Activated naive CD8-positive, alpha-beta T cell (primary cell): ENCODE data around the gene SAFB.

Experiments
- H3K27ac Mint-ChIP-seq: one replicate; pipeline ENCODE4 v1.8.0; 2021; ENCODE audit warnings: mixed read lengths
- H3K27me3 Mint-ChIP-seq: one replicate; pipeline ENCODE4 v1.8.0; 2021; ENCODE audit warnings: mixed read lengths
- H3K36me3 Mint-ChIP-seq: one replicate; pipeline ENCODE4 v1.8.0; 2021; ENCODE audit warnings: mixed read lengths
- H3K4me1 Mint-ChIP-seq: one replicate; pipeline ENCODE4 v1.8.0; 2021; ENCODE audit warnings: low read depth, mixed read lengths
- H3K4me3 Mint-ChIP-seq: one replicate; pipeline ENCODE4 v1.8.0; 2021; ENCODE audit warnings: mild to moderate bottlenecking, mixed read lengths
- H3K9me3 Mint-ChIP-seq: one replicate; pipeline ENCODE4 v1.8.0; 2021; ENCODE audit warnings: low read depth, mixed read lengths

The SAFB gene

DNA sequence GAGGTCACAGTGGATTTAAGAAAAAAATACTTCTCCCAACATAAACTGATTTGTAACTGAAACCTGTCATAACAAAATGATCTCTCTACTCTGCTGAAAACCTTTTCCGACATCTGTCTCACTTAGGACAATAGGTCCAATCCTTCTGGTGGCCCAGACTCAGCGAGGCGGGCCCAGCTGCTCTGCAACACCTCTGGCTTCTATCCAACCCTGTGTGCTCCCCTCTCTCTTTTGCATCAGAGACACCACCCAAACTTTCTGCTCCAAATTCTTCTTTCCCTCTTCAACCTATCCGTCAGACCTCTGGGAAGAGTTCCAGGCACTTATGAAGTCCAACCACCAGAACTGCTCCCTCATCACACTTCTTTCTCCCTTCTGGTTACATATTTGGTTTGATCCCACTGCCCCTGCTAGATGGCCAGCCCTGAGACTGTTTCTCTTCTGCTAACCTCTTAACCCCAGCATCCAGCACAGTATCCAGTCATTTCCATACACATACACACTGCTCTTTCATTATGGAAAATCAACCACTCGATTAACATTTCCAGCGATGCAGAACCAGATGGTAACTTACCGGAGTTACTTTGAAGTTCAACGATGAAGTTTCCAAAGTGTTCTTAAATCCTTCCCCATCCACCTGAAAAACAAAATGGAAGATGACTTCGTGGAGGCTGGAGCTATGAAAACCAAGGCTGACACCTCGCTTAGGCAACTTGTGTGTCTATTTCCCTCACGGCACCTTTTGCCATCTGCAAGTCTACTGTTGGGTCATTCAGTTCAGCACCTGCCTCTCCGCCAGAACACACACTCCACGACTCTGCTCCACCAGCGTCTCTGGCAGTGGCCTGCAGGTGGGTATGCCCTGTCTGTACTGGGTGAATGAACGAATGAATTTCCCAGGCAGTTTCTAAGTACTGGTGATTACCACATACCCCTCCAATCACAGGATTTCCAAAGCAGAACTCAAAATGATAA, 9.7 kb upstream of the SAFB start:
- Mint-ChIP-seq H3K9me3 (no peaks in the 10 kb centered on the region), H3K4me3 (no peak overlapping the region), H3K36me3 (peaks cover 5% of the 10 kb centered on the region), H3K27me3 (no peaks in the 10 kb centered on the region), H3K27ac (no peak overlapping the region), H3K4me1 (peaks cover 21% of the 10 kb centered on the region)

DNA sequence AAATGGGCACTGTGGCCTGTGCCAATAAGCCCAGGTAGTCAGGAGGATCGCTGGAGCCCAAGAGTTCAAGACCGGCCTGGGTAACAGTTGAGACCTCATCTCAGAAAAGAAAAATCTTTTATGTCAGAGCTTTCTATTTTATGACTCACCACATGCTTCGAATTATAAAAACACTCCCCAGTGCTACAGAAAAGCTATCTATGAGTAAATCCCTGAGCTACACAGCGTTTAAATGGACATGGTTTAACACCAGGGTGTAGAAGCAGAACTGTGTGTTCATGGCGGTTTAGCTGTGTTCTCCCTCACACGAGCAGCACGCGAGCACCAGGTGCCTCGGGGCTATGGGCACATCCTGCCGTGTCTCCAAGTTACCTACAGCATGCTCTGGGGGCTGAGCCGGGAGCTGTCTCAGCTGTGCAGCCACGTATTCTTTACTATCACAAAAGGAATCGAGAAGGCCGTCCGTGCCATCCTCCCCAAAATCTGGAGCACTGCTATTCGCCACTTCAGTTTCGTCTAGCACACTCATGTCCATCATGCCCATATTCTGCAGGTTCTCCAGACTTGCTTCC, 7.0 kb upstream of the SAFB start:
- no peak overlapping the region for H3K27ac Mint-ChIP-seq
- peaks cover 10% of the 10 kb centered on the region for H3K36me3 Mint-ChIP-seq
- H3K4me3 Mint-ChIP-seq = no peak overlapping the region
- H3K27me3 Mint-ChIP-seq = no peaks in the 10 kb centered on the region
- H3K9me3 Mint-ChIP-seq = no peaks in the 10 kb centered on the region
- H3K4me1 Mint-ChIP-seq = peaks cover 41% of the 10 kb centered on the region

DNA sequence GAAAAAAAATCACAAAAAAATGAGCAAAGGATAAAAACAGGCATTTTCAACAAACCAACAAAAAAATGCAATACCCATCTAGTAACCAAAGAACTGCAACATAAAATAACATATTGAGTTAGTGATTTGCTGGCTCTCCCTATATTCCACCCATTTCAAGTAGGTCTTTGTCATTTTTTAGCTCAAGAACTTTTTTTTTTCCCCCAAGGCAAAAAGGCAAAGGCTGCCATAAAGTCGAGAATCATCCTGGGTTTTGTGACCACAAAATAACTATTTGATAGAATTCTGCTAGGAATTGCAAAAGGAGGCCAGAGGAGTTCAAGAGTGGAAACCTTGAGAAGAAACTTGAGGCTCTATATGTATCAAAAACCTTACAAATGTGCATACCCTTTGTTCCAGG, 5.8 kb upstream of the SAFB start:
- H3K36me3 Mint-ChIP-seq = peaks cover 12% of the 10 kb centered on the region
- no peak overlapping the region for H3K27ac Mint-ChIP-seq
- H3K27me3 Mint-ChIP-seq = no peaks in the 10 kb centered on the region
- H3K9me3 Mint-ChIP-seq = no peaks in the 10 kb centered on the region
- H3K4me3 Mint-ChIP-seq = no peak overlapping the region
- H3K4me1 Mint-ChIP-seq = peaks cover 48% of the 10 kb centered on the region

DNA sequence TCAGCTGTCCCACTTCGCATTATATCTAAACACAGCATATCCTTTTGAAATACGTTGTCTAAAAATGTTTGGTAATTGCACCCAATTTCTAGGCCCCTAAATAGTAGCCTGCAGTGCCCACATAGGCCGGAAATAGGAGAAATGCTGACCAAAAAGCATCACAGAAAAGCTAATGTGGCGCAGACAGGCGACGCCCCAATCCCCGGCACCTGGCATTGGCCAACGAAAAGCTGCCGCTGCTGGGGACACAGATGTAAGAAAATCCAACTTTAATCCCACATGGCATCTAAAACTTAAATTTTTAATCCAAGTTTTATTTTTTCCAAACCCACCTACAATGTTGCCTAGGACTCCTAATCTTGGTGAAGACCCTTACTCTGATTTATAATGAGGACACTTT, 4.3 kb upstream of the SAFB start:
- H3K27me3 Mint-ChIP-seq = no peaks in the 10 kb centered on the region
- peaks cover 48% of the 10 kb centered on the region for H3K4me1 Mint-ChIP-seq
- no peak overlapping the region for H3K27ac Mint-ChIP-seq
- peaks cover 9% of the 10 kb centered on the region for H3K36me3 Mint-ChIP-seq
- H3K9me3 Mint-ChIP-seq = no peaks in the 10 kb centered on the region
- peak overlapping the region; percentile 56 for H3K4me3 Mint-ChIP-seq

DNA sequence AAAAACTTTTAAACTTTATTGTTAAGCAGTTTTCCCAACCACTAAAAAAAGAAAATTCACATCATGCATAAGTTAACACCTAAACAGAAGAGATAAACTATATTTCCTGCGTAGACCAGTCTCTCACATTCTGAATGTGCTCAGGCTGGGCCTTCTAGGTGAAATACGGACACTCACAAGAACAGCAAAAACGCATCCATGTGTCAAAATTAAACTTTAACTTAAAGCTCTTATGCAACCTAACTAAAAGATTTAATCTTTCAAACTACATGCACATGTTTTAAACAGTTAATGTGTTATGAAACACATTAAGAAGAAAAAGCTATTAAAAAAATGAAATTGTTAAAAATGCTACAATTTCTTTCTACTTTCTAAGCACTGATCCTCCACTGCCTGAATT, 2.9 kb upstream of the SAFB start:
- peaks cover 49% of the 10 kb centered on the region for H3K4me1 Mint-ChIP-seq
- H3K4me3 Mint-ChIP-seq = peak overlapping the region; percentile 100
- no peaks in the 10 kb centered on the region for H3K9me3 Mint-ChIP-seq
- H3K36me3 Mint-ChIP-seq = peaks cover 11% of the 10 kb centered on the region
- peak overlapping the region; percentile 72 for H3K27ac Mint-ChIP-seq
- no peaks in the 10 kb centered on the region for H3K27me3 Mint-ChIP-seq

DNA sequence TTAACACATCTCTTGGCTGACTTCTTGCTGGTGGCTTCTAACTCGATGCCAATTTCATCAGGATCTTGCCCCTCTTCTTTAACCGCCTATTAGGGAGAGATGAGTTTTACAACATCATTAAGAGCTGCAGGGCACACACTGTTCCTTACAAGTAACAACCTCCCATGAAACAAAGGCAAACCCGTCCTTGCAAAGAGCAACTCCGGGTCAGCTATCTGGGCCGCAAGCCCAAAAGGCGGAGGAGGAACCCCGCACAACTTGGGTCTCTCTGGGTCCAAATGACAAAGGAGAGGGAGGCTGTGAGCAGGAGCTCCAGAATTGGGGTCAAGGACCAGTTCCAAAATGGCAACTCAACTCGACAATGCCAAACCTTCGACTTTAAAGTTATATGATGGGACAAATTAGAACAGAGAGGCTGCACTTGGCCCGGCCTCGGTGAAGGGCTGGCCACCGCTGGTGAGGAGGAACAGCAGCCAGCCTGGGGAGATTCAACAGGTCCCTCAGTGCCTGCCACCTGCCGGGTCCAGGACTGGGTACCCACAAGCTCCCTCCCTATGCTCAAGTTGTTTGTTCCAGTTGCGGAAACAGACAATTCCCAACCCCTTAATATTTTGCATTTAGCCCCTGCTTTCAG, 1.5 kb upstream of the SAFB start:
- Mint-ChIP-seq H3K9me3 (no peaks in the 10 kb centered on the region), H3K27me3 (no peaks in the 10 kb centered on the region), H3K36me3 (peaks cover 18% of the 10 kb centered on the region), H3K27ac (peak overlapping the region; percentile 92), H3K4me3 (peak overlapping the region; percentile 100), H3K4me1 (peaks cover 59% of the 10 kb centered on the region)

DNA sequence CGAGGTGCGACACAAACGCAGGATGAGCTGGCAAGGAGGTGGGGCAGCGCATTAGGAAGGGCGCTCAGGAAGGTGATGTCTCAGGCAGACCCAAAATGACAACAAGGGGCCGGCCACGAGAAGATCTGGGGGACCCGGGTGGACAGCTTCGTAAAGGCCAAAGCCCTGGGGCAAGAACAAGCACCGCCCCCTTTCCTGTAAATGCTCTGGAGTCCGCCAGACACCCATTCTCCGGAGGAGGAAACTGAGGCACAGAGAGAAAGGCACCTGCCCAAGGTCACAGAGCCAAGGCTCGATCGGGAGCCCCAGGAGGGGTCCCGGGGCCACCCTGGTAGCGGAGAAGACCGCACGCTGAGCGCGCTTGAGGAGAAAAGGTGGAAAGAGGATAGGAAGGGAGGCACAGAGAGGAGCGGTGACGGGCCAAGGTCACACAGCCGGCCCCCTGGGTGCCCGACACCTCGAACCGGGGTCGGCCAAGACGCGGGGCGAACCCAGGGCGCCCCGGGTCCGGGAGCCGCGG, 878 bp upstream of the SAFB start:
- Mint-ChIP-seq H3K27me3 (no peaks in the 10 kb centered on the region), H3K27ac (peak overlapping the region; percentile 92), H3K9me3 (no peaks in the 10 kb centered on the region), H3K4me1 (peaks cover 60% of the 10 kb centered on the region), H3K36me3 (peaks cover 19% of the 10 kb centered on the region), H3K4me3 (peak overlapping the region; percentile 100)

DNA sequence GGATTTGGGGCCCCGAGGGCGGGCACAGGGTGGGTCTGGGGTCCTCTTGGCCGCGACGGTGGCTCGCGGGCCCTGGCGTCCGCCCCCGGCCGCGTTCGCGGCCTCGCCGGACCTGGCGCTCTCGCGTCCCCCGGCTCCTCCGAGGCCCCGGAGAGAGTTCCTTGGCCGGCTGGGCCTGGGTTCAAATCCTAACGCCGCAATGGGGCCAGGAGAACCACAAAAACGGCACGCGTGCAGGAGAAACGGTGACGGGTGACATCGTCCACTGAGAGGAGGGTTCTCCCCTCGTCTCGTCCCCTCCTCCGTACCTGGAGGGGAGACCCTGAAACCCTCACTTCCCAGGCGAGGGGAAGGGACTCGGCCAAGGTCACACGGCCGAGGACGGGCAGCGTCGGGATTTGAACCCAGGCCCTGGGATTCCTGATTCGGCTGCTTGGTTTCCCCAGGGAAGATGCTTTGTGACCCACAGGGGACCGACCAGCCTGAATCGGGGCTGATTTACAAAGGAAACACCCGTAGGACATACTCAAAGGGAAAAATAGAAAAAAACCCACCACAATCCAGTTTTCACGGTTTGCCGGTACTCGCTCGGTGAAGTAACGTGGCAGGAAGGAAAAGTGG, 624 bp downstream of the SAFB start:
- Mint-ChIP-seq H3K27ac (peak overlapping the region; percentile 100), H3K4me3 (peak overlapping the region; percentile 100), H3K9me3 (no peaks in the 10 kb centered on the region), H3K36me3 (peaks cover 23% of the 10 kb centered on the region), H3K4me1 (peaks cover 61% of the 10 kb centered on the region), H3K27me3 (no peaks in the 10 kb centered on the region)

DNA sequence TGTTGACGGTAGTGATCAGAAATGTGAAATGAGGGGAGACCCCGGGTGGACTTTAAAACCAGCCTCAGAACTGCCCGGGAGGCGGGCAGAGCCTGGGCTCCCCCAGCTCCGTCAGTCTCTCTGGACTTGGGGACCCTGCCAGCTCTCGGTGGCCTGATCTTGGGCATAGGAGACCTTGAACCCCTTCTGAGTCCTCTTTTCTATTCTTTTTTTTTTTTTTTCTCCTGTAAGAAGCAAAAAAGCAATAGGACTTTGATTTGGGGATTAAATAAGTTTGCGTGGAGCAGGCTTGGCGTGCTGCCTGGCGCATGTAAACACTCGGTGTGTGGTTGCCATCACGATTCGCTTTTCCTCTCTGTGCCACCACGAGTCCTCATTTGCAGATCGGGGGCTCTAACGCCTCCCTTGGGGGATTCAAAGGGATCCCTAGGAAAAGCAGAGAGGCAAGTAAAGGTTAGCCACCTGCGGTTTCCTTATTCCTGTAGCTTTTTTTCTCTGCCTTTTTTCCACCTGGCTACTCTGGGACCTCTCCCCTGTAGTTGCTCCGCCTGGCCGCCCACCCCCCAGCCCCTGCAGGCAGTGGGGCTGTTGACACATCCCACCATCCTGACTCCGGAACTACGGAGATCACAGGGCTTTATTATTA, 1.3 kb downstream of the SAFB start:
- peak overlapping the region; percentile 96 for H3K4me3 Mint-ChIP-seq
- H3K4me1 Mint-ChIP-seq = peaks cover 61% of the 10 kb centered on the region
- H3K27me3 Mint-ChIP-seq = no peaks in the 10 kb centered on the region
- H3K27ac Mint-ChIP-seq = peak overlapping the region; percentile 88
- no peaks in the 10 kb centered on the region for H3K9me3 Mint-ChIP-seq
- H3K36me3 Mint-ChIP-seq = peaks cover 23% of the 10 kb centered on the region

DNA sequence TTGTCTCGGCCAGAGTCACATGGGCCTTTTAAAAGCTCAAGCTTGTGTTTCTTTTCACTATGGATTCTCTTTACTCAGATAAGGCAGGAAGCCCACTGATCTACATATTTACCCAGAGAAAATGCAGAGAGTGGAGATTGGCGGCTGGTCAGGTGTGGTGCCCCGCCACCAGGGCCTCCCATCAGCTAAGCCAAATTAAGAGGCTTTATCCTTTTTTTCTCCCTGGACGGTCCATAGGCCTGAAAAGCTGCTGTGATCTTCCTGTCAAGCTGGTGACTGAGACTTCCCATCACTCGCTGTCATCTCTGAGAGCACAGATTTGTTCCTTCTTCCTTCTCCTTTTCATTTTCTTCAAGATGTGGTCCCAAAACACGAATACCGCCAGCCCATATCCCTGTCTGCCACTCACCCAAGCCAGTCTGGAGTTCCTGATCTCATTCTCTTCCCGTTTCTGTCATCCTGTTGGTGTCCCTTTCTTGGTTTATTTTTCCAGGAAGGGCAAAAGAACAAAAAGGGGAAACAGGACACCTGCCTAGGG, 1.9 kb downstream of the SAFB start:
- Mint-ChIP-seq H3K9me3 (no peaks in the 10 kb centered on the region), H3K36me3 (peaks cover 23% of the 10 kb centered on the region), H3K4me3 (peak overlapping the region; percentile 96), H3K27me3 (no peaks in the 10 kb centered on the region), H3K4me1 (peaks cover 63% of the 10 kb centered on the region), H3K27ac (peak overlapping the region; percentile 88)

DNA sequence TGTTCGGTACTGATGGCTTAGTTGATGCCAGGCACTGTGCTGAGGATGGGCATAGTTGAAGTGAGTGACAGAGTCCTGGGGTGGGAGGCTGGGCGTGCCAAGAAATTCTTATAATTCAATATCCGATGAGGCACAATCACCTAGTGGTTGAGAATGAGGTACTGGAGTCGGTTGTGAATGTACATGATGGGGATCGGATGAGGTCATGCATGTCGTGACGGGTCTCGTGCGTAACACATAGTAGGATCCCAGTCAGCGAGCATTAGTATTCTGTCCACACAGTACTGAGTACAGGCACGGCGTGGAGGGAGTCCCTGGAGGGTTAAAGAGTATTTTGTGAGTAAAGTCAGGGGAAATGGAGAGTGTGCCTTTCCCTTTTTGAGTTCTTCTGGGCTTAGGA, 2.8 kb downstream of the SAFB start:
- Mint-ChIP-seq H3K27ac (peak overlapping the region; percentile 71), H3K9me3 (no peaks in the 10 kb centered on the region), H3K4me1 (peaks cover 61% of the 10 kb centered on the region), H3K27me3 (no peaks in the 10 kb centered on the region), H3K4me3 (peak overlapping the region; percentile 96), H3K36me3 (peaks cover 21% of the 10 kb centered on the region)

DNA sequence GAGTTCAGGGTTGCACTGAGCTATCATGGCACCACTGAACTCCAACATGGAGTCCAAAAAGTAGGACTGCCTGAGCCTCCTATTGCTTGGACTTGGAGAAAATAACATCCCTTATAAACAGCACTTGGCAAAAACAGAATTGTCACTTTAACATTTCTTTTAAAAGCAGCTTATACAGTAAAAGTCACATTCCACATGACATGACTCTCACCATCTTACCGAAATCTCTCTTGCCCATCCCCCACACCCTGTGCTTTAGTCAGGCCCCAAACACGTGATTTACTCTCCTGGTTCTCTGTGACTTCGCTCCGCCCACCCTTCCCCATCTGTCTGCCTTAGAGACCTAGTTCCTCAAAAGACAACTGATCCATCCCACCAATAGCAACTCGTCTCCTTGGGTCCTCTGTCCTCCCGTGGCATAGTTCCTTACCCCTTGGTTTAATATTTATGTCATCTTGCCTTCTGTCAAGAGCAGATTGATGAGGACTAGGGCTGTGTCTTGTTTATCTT, 4.6 kb downstream of the SAFB start:
- peak overlapping the region; percentile 76 for H3K4me3 Mint-ChIP-seq
- peaks cover 20% of the 10 kb centered on the region for H3K36me3 Mint-ChIP-seq

DNA sequence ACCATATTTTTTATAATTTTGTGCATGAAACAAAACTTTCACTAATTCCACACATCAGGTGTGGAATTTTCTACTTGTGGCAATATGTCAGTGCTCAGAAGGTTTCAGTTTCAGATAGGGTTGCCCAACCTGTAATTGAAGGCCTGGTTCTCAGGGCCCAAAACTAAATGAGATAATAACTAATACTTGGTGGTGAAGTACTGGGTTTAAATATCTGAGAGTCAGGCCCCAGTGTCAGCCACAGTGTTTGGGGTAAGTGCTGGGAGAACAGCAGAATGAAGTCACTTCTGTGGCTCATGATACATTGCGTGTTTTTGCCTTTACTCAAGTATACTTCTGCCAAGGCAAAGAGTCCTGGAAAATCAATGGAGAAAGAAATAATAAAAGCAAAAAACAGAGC, 5.6 kb downstream of the SAFB start:
- peak overlapping the region; percentile 76 for H3K4me3 Mint-ChIP-seq
- H3K4me1 Mint-ChIP-seq = peaks cover 76% of the 10 kb centered on the region
- no peaks in the 10 kb centered on the region for H3K9me3 Mint-ChIP-seq
- peak overlapping the region; percentile 73 for H3K27ac Mint-ChIP-seq
- H3K36me3 Mint-ChIP-seq = peaks cover 18% of the 10 kb centered on the region
- H3K27me3 Mint-ChIP-seq = no peaks in the 10 kb centered on the region

More for the DNA sequence above, 4.6 kb downstream of the SAFB start:
- Mint-ChIP-seq H3K4me1 (peaks cover 67% of the 10 kb centered on the region), H3K9me3 (no peaks in the 10 kb centered on the region), H3K27ac (peak overlapping the region; percentile 76), H3K27me3 (no peaks in the 10 kb centered on the region)
